Stimulated activated naive CD8-positive, alpha-beta T cell treated with anti-CD3 and anti-CD28 coated beads, Interleukin-15, Interleukin-2, amounts not matched to agents 100 ng/mL and 50 ng/mL, for 24 hours (primary cell): Measurements from ENCODE around the gene CXCR3.
A peak's percentile ranks its signal among the peaks of the same experiment; 100 is the strongest.
"Not testable (repeated sequence)": the region's sequence is repeated elsewhere in the genome, so short reads cannot be mapped to it uniquely, and the experiment has no call there.

ENCODE experiments used
- H3K27ac Mint-ChIP-seq: one replicate; pipeline ENCODE4 v1.8.0; 2021; ENCODE audit warnings: mild to moderate bottlenecking, mixed read lengths
- H3K27me3 Mint-ChIP-seq: one replicate; pipeline ENCODE4 v1.8.0; 2021; ENCODE audit warnings: mixed read lengths
- H3K36me3 Mint-ChIP-seq: one replicate; pipeline ENCODE4 v1.8.0; 2021; ENCODE audit warnings: low read depth, mixed read lengths
- H3K4me1 Mint-ChIP-seq: one replicate; pipeline ENCODE4 v1.8.0; 2021; ENCODE audit warnings: low read depth, mixed read lengths
- H3K4me3 Mint-ChIP-seq: one replicate; pipeline ENCODE4 v1.8.0; 2021; ENCODE audit warnings: mild to moderate bottlenecking, mixed read lengths
- H3K9me3 Mint-ChIP-seq: one replicate; pipeline ENCODE4 v1.8.0; 2021; ENCODE audit warnings: mixed read lengths

The CXCR3 gene

DNA sequence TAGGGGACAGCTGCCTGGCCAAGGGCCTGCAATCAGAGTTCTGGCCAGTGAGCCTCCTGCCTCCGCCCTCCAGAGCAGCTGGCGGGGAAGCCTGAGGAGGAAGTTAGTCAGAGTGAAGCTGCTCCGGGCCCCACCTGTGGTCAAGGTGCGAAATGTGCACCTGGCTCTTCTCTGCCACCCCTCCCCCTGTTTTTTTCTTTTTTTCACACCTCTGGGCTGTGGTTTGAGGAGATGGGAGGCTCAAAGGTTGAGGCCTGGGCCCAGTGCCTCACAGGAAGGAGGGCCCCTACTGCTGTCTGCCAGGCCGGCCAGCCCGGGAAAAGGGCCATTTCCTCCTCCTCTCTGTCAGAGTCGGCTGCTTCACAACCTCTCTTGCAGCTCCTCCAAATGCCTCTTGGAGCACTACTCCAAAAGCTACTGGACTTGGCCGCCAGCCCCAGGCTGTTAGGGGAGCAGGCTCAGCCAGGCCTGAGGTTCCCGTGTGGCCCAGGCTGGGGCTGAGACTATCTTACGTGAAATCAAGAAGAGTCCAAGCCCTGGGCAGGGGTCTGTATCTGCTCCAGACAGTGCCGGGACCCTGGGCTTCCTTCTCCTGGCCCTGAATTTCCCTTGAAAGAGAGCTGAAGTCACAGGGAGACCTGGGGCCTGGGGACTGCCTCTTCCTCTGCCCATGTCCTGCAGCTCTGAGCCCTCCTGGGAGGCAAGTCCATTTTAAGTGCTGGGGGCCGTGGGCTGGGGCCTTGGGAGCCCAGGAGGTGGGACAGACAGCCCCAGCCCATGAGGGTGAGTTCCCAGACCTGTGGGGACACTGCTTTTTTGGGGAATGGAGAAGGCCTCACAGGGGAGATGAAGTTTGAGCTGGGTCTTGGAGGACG, 4.5 kb upstream of the CXCR3 start:
- peak overlapping the region; percentile 96 for H3K27ac Mint-ChIP-seq
- H3K4me3 Mint-ChIP-seq: peak overlapping the region; percentile 81
- H3K9me3 Mint-ChIP-seq: no peaks in the 10 kb centered on the region
- no peaks in the 10 kb centered on the region for H3K27me3 Mint-ChIP-seq
- H3K36me3 Mint-ChIP-seq: no peaks in the 10 kb centered on the region
- H3K4me1 Mint-ChIP-seq: peaks cover 66% of the 10 kb centered on the region

DNA sequence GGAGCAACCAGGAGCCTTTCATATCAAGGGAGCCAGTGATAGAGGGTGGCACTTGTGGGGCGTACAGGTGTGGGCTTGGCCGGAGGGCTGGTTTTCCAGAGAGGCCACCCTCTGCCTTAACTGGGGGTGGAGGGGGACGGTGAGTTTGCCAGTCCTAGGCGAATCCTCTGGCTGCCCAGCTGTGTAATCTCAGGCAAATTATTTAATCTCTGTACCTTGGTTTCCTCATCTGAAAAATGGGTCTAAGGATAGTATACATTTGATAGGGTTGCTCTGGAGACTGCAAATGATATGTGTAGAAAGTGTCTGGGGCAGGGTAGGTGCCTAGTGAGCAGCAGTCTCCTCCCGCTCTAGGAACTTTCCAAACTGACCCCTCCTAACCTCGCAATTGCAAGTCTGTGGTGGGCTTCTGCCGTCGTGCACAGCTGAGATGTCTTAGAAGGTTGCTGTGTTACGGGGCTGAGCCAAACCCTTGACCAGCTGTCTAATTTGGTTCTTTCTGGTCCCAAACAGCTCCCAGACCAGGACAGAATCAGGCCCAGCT, 3.8 kb upstream of the CXCR3 start:
- H3K27me3 Mint-ChIP-seq: no peaks in the 10 kb centered on the region
- H3K4me1 Mint-ChIP-seq: peaks cover 72% of the 10 kb centered on the region
- peak overlapping the region; percentile 96 for H3K27ac Mint-ChIP-seq
- peaks cover 2% of the 10 kb centered on the region for H3K36me3 Mint-ChIP-seq
- H3K9me3 Mint-ChIP-seq: no peaks in the 10 kb centered on the region
- H3K4me3 Mint-ChIP-seq: peak overlapping the region; percentile 81

DNA sequence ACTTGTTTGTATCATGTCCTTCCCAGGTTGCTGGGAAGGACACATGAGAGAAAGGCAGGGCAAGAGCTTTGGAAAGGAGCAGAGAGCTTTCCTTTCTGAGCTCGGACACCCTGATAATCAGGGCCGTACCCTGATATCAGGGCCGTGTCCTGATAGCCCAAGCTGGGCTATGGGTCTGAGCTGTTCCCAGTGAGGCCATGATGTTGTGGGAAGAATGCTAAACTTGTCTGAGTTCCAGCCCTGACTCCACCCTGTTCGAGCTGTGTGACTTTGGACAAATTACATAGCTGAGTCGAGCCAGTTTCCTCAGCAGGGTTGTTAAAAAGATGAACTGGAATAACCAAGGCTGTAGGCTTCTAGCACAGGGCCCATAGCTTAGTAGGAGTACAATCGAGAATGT, 3.3 kb upstream of the CXCR3 start:
- no peaks in the 10 kb centered on the region for H3K27me3 Mint-ChIP-seq
- peaks cover 7% of the 10 kb centered on the region for H3K36me3 Mint-ChIP-seq
- no peaks in the 10 kb centered on the region for H3K9me3 Mint-ChIP-seq
- H3K27ac Mint-ChIP-seq: peak overlapping the region; percentile 96
- H3K4me3 Mint-ChIP-seq: peak overlapping the region; percentile 41
- peaks cover 77% of the 10 kb centered on the region for H3K4me1 Mint-ChIP-seq

DNA sequence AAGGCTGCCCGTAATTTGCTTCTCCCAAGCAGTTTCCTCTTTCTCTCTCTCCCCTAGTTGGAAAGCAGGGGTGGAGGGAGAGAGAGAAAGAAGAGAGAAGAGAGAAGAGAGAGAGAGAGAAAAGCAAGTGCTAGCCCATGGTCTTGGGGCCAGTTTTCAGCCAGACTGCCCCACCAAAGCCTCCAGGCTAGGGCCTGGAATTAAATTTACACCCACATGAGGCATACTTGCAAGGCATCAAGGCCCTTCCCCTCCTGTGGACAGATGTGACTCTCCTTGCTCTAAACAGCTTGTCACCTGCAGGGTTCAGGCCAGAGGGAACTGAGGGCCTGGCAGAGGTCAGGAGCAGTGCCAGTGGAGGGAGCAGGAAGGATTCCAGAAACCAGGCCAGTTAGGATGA, 1.7 kb upstream of the CXCR3 start:
- H3K4me1 Mint-ChIP-seq: peaks cover 91% of the 10 kb centered on the region
- peaks cover 20% of the 10 kb centered on the region for H3K36me3 Mint-ChIP-seq
- peak overlapping the region; percentile 98 for H3K27ac Mint-ChIP-seq
- H3K27me3 Mint-ChIP-seq: no peaks in the 10 kb centered on the region
- no peak overlapping the region for H3K4me3 Mint-ChIP-seq
- no peaks in the 10 kb centered on the region for H3K9me3 Mint-ChIP-seq

DNA sequence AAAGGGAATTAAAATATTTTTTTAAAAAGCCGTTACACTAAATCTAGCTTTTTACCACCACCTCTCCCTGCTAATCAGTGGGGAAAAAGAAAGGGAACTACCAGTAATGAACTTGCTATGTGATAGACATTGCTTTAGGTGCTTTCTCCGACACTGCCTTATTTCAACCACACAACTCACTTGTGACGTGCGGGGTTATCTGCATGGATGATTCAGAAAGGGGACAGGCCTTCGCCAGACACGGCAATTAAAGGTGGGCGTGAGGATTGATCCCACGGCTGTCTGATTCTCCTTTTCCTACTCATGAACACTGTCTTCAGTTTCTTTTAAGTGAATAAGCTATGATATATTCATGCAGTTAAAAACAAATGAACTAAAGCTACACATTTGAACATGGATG, 882 bp upstream of the CXCR3 start:
- Mint-ChIP-seq H3K36me3 (peaks cover 25% of the 10 kb centered on the region), H3K27ac (peak overlapping the region; percentile 98), H3K9me3 (no peaks in the 10 kb centered on the region), H3K4me1 (peaks cover 93% of the 10 kb centered on the region), H3K27me3 (no peaks in the 10 kb centered on the region), H3K4me3 (peak overlapping the region; percentile 89)

DNA sequence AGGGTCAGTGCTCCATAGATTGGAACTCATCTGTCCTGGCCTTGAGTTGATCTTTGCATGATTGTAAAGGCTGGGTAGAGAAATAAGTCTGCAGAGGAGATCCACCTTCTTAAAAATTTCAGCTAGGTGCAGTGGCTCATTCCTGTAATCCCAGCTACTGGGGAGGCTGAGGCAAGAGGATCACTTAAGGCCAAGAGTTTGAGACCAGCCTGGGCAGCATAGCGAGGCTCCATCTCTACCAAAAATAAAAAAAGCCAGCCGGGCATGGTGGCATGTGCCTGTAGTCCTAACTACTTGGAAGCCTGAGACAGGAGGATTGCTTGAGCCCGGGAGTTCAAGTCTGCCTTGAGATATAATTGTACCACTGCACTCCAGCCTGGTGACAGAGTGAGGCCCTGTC, 476 bp upstream of the CXCR3 start:
- no peaks in the 10 kb centered on the region for H3K9me3 Mint-ChIP-seq
- H3K27ac Mint-ChIP-seq: peak overlapping the region; percentile 98
- peak overlapping the region; percentile 89 for H3K4me3 Mint-ChIP-seq
- H3K27me3 Mint-ChIP-seq: no peaks in the 10 kb centered on the region
- peaks cover 25% of the 10 kb centered on the region for H3K36me3 Mint-ChIP-seq
- peaks cover 91% of the 10 kb centered on the region for H3K4me1 Mint-ChIP-seq

DNA sequence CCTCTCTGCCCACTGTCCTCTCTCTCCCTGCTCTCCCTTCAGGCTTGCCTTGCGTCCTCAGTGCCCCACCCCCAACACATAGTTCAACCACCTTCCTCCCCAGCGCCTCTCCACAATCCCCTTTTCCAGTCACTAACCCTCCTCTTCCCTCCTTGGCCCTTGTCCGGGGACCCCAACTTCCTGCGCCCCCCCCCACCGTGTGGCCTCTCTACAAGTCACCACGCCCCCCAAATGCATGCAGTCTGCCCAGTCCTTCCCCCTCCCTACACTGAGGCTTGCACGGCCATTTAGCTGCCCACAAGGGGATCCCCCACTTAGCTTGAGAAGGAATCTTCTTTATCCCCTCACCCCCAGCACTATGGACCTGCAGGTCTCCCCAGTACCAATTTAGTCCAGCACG, 569 bp downstream of the CXCR3 start:
- no peaks in the 10 kb centered on the region for H3K27me3 Mint-ChIP-seq
- peaks cover 35% of the 10 kb centered on the region for H3K36me3 Mint-ChIP-seq
- peak overlapping the region; percentile 89 for H3K4me3 Mint-ChIP-seq
- H3K9me3 Mint-ChIP-seq: no peaks in the 10 kb centered on the region
- H3K27ac Mint-ChIP-seq: peak overlapping the region; percentile 98
- H3K4me1 Mint-ChIP-seq: peaks cover 83% of the 10 kb centered on the region

DNA sequence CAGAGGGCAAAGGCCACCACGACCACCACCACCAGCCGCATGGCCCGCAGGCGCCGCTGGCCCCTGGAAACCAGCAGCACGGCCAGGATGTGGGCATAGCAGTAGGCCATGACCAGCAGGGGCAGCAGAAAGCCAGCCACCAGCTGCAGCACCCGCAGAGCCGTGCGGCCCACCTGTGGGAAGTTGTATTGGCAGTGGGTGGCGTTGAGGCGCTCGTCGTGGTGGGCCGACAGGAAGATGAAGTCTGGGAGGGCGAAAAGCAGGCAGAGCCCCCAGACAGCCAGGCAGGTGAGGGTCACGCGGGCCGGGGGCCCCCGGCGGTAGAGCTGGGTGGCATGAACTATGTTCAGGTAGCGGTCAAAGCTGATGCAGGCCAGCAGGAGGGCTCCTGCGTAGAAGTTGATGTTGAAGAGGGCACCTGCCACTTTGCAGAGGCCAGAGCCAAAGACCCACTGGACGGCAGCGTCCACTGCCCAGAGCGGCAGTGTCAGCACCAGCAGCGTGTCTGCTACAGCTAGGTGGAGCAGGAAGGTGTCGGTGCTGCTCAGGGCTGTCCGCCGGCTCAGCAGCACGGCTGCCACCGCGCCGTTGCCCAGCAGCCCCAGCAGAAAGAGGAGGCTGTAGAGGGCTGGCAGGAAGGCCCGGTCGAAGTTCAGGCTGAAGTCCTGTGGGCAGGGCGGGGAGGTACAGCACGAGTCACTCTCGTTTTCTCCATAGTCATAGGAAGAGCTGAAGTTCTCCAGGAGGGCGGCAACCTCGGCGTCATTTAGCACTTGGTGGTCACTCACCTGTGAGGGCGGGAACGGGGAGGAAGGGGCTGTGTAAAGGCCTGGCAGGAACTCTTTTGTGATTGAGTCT, 1.4 kb downstream of the CXCR3 start:
- H3K27me3 Mint-ChIP-seq: no peaks in the 10 kb centered on the region
- H3K4me1 Mint-ChIP-seq: peaks cover 75% of the 10 kb centered on the region
- H3K27ac Mint-ChIP-seq: peak overlapping the region; percentile 98
- peaks cover 39% of the 10 kb centered on the region for H3K36me3 Mint-ChIP-seq
- H3K4me3 Mint-ChIP-seq: peak overlapping the region; percentile 89
- no peaks in the 10 kb centered on the region for H3K9me3 Mint-ChIP-seq

DNA sequence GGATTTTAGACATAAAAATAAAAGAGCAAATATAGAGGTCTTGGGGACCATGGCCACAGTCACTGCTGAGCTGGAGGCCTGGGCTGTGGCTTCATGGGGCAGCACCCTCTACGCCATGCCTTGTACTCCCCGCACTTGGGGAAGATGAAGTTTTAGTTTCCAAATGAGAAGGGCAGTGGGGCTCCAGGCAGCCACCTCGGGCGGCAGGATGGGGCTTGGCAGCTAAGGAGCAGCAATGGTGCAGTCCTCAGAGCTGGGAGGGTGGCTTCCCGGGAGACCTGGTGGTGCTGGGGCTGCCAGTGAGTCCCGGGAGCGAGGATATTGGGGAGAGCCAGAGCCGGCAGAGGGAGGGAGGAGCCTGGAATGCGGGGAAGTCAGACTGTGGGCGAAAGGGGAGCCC, 2.4 kb downstream of the CXCR3 start:
- no peaks in the 10 kb centered on the region for H3K27me3 Mint-ChIP-seq
- H3K4me1 Mint-ChIP-seq: peaks cover 65% of the 10 kb centered on the region
- H3K4me3 Mint-ChIP-seq: peak overlapping the region; percentile 89
- H3K36me3 Mint-ChIP-seq: peaks cover 48% of the 10 kb centered on the region
- H3K9me3 Mint-ChIP-seq: no peaks in the 10 kb centered on the region
- peak overlapping the region; percentile 98 for H3K27ac Mint-ChIP-seq

DNA sequence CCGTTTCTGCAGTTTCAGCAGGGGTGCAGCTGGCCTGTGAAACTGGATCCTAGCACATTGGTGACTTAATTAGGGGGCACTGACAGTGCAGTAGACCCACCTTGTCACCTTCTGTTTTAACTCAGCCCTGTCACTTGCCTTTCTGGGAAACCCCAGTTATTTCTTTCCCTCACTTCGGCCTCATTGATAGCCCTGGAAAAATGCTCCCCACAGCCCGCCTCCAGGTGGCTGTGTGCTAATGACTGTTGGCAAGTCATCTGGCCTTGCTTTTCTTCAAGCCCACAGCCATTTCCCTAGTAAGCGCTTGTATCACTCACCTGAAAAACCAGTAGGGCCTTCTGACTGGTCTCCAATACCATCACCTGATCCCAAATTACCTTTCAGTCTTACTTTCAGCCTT, 3.3 kb downstream of the CXCR3 start:
- no peaks in the 10 kb centered on the region for H3K27me3 Mint-ChIP-seq
- H3K36me3 Mint-ChIP-seq: peaks cover 52% of the 10 kb centered on the region
- H3K4me3 Mint-ChIP-seq: peak overlapping the region; percentile 89
- H3K4me1 Mint-ChIP-seq: peaks cover 56% of the 10 kb centered on the region
- H3K27ac Mint-ChIP-seq: peak overlapping the region; percentile 98
- H3K9me3 Mint-ChIP-seq: no peaks in the 10 kb centered on the region

DNA sequence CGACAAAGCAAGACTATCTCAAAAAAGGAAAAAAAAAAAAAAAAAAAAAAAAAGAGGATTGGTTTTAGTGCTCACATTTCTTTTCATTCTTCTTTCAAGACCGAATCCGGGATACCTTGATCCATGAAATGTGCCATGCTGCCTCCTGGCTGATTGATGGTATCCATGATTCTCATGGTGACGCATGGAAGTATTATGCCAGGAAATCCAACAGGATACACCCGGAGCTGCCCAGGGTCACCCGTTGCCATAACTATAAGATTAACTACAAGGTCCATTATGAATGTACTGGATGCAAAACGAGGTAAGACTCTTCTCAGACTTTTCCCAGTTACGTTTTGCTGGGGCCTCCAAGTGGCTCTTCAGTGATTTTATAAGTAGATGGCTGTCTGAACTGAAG, 6.1 kb downstream of the CXCR3 start:
- Mint-ChIP-seq H3K4me1 (peaks cover 49% of the 10 kb centered on the region), H3K27me3 (no peaks in the 10 kb centered on the region), H3K27ac (no peak overlapping the region), H3K4me3 (no peak overlapping the region), H3K9me3 (no peaks in the 10 kb centered on the region), H3K36me3 (peaks cover 74% of the 10 kb centered on the region)

DNA sequence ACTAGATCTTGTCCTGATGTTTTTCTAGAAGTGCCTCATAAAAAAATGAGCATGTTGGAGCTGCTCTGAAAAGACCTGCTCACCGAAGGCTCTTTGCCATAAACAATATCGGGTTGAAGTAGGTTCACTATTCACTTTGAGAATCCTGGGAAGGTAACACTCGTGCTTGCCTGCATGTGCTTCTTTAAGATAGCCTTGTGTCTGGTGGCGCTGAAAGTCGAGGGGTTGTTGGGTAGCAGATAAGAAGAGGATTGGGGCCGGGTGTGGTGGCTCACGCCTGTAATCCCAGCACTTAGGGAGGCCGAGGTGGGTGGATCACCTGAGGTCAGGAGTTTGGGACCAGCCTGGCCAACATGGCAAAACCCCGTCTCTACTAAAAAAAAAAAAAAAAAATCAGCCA, 6.6 kb downstream of the CXCR3 start:
- not testable (repeated sequence) for H3K27ac Mint-ChIP-seq, H3K9me3 Mint-ChIP-seq, H3K4me3 Mint-ChIP-seq, H3K27me3 Mint-ChIP-seq
- H3K36me3 Mint-ChIP-seq: peaks cover 70% of the 10 kb centered on the region
- peaks cover 49% of the 10 kb centered on the region for H3K4me1 Mint-ChIP-seq

DNA sequence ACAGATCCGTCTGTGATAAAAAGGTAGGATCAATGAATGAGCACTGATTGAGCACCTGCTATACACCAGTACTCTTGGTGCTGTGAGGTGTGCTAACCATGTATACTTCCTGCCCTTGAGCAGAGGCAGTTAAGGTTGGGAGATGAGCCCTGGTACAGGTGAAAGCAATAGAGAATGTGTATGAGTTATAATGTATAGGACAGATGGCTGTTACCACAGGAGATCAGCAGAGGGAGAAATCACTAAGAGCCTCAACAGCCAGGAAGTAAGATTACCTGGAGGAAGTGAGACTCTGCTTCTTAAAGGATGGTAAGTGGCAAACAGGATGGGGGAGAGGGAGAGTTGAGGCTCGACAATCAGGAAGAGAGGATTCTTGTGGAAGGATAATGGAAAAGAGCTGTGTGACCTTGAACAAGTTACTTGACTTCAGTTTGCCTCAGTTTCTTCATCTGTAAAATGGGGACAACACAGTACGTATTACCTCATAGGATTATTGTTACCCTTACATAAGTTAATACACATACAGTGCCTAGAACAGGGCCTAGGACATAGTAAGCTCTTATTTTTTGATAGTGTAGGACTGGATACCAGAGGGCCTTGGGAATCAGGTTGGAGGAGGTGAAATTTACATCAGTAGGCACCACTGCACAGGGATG, 9.1 kb downstream of the CXCR3 start:
- Mint-ChIP-seq H3K36me3 (peaks cover 72% of the 10 kb centered on the region), H3K27me3 (no peaks in the 10 kb centered on the region), H3K9me3 (no peaks in the 10 kb centered on the region), H3K4me1 (peaks cover 53% of the 10 kb centered on the region), H3K4me3 (no peak overlapping the region), H3K27ac (no peak overlapping the region)

DNA sequence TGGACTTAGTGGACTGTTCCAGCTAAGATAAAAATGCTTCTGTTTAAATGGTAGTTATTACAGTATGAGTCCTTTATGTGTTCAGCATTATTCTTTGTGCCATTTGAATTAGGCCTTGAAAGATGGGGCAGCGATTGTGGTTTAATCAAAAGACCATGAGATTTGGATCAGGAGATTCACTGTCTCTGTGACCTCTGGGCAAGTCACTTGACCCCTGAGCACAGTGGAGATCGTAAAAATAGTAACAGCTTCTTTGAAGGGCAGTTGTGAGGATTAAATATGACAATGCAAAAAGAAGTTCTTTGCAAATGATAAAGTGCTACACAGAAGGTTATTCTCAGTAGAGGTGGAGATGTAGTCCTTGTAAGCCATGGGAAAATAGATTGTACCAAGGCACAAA, 10.8 kb downstream of the CXCR3 start:
- Mint-ChIP-seq H3K27ac (peak overlapping the region; percentile 65), H3K4me1 (peaks cover 66% of the 10 kb centered on the region), H3K9me3 (no peaks in the 10 kb centered on the region), H3K4me3 (no peak overlapping the region), H3K27me3 (no peaks in the 10 kb centered on the region), H3K36me3 (peaks cover 77% of the 10 kb centered on the region)
